HFF-Myc (cell line): ENCODE data around the gene CSF1.

Source experiments
- DNase-seq: peaks from one replicate; pipeline ENCODE4 v3.0.0-alpha.2; 2011; ENCODE audit warnings: low read depth; ENCODE audit errors: extremely low read depth
- H3K4me3 ChIP-seq: replicated peaks from 2 replicates; pipeline ENCODE4 v1.5.1; 2011; ENCODE audit warnings: low read depth, mild to moderate bottlenecking, control low read depth, low read length
- TF ChIP-seq, protein P1 (sequence below): IDR thresholded peaks from 2 replicates; pipeline ENCODE4 v1.5.1; 2012; ENCODE audit warnings: mild to moderate bottlenecking, low read depth, low read length, control low read depth; ENCODE audit errors: missing control alignments

CSF1 gene

DNA sequence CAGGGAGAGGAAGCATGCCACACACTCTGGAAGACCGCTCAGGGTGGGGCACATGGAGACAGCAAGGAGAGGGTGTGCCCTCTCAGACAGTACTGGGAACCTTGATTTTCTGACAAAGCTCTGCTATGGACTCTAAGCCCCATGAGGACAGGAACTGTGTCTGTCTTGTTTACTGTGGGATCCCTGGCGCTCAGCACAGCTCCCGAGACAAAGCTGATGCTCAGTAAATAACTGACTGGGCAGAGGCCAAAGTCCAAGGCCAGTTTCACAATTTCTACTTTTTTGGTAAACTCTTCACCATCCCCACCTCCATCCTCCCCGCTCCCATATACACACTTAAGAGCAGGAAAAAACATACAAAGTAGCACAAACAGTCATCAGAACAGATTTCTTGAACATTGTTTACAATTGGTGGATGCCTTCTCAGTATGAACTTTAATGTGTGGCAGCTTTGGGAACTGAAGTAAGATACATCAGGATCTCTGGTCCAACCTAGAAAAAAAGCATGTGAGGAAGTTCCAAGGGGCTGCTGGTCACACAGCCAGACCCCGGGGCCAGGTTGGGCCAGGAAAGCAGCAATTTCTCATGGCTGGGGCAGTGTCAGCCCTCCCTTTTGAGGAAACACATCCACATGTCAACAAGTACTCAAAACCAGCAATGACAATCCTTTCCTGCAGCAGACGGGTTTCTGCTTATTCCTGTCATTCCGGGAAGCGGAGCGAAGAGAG lies 68.3 kb downstream of the CSF1 start:
- H3K4me3 ChIP-seq = no peak overlapping the region
- TF ChIP-seq, protein P1, sequence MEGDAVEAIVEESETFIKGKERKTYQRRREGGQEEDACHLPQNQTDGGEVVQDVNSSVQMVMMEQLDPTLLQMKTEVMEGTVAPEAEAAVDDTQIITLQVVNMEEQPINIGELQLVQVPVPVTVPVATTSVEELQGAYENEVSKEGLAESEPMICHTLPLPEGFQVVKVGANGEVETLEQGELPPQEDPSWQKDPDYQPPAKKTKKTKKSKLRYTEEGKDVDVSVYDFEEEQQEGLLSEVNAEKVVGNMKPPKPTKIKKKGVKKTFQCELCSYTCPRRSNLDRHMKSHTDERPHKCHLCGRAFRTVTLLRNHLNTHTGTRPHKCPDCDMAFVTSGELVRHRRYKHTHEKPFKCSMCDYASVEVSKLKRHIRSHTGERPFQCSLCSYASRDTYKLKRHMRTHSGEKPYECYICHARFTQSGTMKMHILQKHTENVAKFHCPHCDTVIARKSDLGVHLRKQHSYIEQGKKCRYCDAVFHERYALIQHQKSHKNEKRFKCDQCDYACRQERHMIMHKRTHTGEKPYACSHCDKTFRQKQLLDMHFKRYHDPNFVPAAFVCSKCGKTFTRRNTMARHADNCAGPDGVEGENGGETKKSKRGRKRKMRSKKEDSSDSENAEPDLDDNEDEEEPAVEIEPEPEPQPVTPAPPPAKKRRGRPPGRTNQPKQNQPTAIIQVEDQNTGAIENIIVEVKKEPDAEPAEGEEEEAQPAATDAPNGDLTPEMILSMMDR = no peak
- no peak for DNase-seq

DNA sequence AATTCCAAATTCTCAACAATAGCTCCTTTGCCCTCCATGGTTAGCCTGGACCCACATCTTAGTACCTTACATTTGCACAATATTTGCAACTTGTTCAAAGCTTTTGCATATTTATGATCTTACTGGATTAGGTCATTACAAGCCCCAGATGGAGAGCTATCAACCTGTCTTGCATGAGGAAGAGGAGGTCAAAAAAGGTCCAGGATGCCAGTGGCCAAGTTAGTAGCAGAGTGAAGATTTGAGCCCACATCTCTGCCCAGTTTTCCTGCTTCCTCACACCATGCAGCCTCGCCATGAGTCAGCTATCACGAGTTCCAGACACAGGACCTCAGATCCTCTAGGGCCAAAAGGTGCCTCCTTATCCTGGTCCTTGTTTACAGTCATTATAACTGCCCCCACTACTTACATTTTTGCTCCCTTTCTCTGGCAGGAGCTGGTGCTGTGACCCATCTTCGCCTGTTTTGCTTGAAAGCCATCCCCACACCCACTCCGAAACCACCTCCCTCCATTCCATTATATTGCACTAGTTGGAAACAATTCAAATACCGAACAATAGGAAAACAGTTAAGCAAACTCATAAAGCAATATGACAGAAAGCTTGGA lies 68.9 kb downstream of the CSF1 start:
- peak; percentile 27 for DNase-seq
- TF ChIP-seq, protein P1 = no peak
- no peak overlapping the region for H3K4me3 ChIP-seq
